ENCODE results near the gene SLC25A38.

The SLC25A38 gene

GRCh38 chr3:39438880-39439279 lies 55.7 kb downstream of the SLC25A38 start:
- no peak for DNase-seq

GRCh38 chr3:39440316-39440715 lies 57.1 kb downstream of the SLC25A38 start:
- DNase-seq, result no peak

GRCh38 chr3:39443530-39443929 lies 60.4 kb downstream of the SLC25A38 start:
- no peak for DNase-seq

- DNase-seq, result no peak
Measured at GRCh38 chr3:39445927-39446326, 62.8 kb downstream of the SLC25A38 start.

- no peak for DNase-seq
Measured at GRCh38 chr3:39446444-39446843, 63.3 kb downstream of the SLC25A38 start.
